GM23338 (cell line): ENCODE results near the gene TMEM131L.

ENCODE experiments used
- CREB1 ChIP-seq: fragments of 250-450 bp; sonication (Bioruptor Pico); IDR thresholded peaks from 2 replicates; pipeline ENCODE4 v1.5.0; 2020; ENCODE audit warnings: low read depth, mild to moderate bottlenecking, moderate library complexity
- CTCF ChIP-seq, 2 experiments: fragments of 200-600 bp in 1 of 2; sonication (generic) in 1 of 2; conservative IDR thresholded peaks; 2 replicates each; pipeline versions ENCODE4 v1.5.1 to v1.6.1; 2016 to 2017; ENCODE audit warnings: antibody characterized with exemption in 2 of 2, low read depth in 2 of 2, mild to moderate bottlenecking in 2 of 2, moderate library complexity in 1 of 2
- EZH2 ChIP-seq: fragments of 200-600 bp; sonication (generic); IDR thresholded peaks from one replicate; pipeline ENCODE4 v1.8.0; 2017; ENCODE audit warnings: antibody characterized with exemption, mild to moderate bottlenecking, low read depth; ENCODE audit not compliant: unreplicated experiment
- EZH2phosphoT487 ChIP-seq: fragments of 200-600 bp; sonication (generic); IDR thresholded peaks from one replicate; pipeline ENCODE4 v1.8.1; 2018; ENCODE audit warnings: antibody characterized with exemption; ENCODE audit not compliant: unreplicated experiment
- JUNB ChIP-seq: IDR thresholded peaks from one replicate; pipeline ENCODE4 v1.6.1; 2016; ENCODE audit warnings: antibody characterized with exemption; ENCODE audit not compliant: unreplicated experiment
- NANOG ChIP-seq: IDR thresholded peaks from 2 replicates; pipeline ENCODE4 v1.6.1; 2016; ENCODE audit warnings: antibody characterized with exemption, borderline replicate concordance
- POLR2AphosphoS5 ChIP-seq: IDR thresholded peaks from 2 replicates; pipeline ENCODE4 v1.6.1; 2016; ENCODE audit warnings: antibody characterized with exemption, low read depth
- REST ChIP-seq: IDR thresholded peaks from one replicate; pipeline ENCODE4 v1.6.1; 2018; ENCODE audit warnings: antibody characterized with exemption; ENCODE audit not compliant: unreplicated experiment
- STAT1 ChIP-seq: IDR thresholded peaks from one replicate; pipeline ENCODE4 v1.6.1; 2016; ENCODE audit warnings: antibody characterized with exemption; ENCODE audit not compliant: unreplicated experiment
- ZNF114 ChIP-seq: fragments of 250-450 bp; sonication (Bioruptor Pico); IDR thresholded peaks from 2 replicates; pipeline ENCODE4 v1.5.0; 2020; ENCODE audit warnings: mild to moderate bottlenecking, moderate library complexity
- ZNF331 ChIP-seq: fragments of 250-450 bp; sonication (Bioruptor Pico); IDR thresholded peaks from 2 replicates; pipeline ENCODE4 v1.5.0; 2020; ENCODE audit warnings: low read depth, mild to moderate bottlenecking, moderate library complexity

- TF ChIP-seq CTCF (conservative IDR thresholded peaks at IDR 0.05; ENCODE audit: low read depth in 2 of 2) (no peak), REST (no peak), EZH2phosphoT487 (no peak), JUNB (no peak), ZNF114 (CRISPR knock-in tag) (no peak), EZH2 (no peak), POLR2AphosphoS5 (no peak), STAT1 (no peak), ZNF331 (CRISPR knock-in tag) (no peak), CREB1 (CRISPR knock-in tag) (no peak), NANOG (no peak)
Observed at GRCh38 chr4:153495480-153496193, 29.5 kb downstream of the TMEM131L start.
